H9 (cell line): ENCODE measurements around the gene TIMM50. TPM values are rescaled to one million over a fixed set of nuclear protein-coding genes. Genes with fewer than 3 reads are reported as not detected.

ENCODE experiments used
- DNase-seq: peaks from one replicate; pipeline ENCODE4 v3.0.0-alpha.2; 2017
- H2AFZ ChIP-seq: one replicate; pipeline ENCODE4 v1.6.1; 2013; ENCODE audit warnings: mild to moderate bottlenecking, low read length, control low read depth, moderate library complexity
- H2AK5ac ChIP-seq: 2 replicates; pipeline ENCODE4 v1.6.1; 2013; ENCODE audit warnings: low read length, control low read depth, mixed read lengths; ENCODE audit not compliant: insufficient read length
- H2BK120ac ChIP-seq: one replicate; pipeline ENCODE4 v1.6.1; 2013; ENCODE audit warnings: low read depth, mild to moderate bottlenecking, low read length, control low read depth, inconsistent platforms; ENCODE audit not compliant: poor library complexity, severe bottlenecking
- H2BK12ac ChIP-seq: 2 replicates; pipeline ENCODE4 v1.6.1; 2013; ENCODE audit warnings: low read length, control low read depth, mixed read lengths, low read depth; ENCODE audit not compliant: insufficient read length
- H2BK15ac ChIP-seq: 2 replicates; pipeline ENCODE4 v1.6.1; 2013; ENCODE audit warnings: low read depth, low read length, control low read depth
- H2BK20ac ChIP-seq: one replicate; pipeline ENCODE4 v1.6.1; 2013; ENCODE audit warnings: low read depth, mild to moderate bottlenecking, low read length, control low read depth, inconsistent platforms; ENCODE audit not compliant: poor library complexity, severe bottlenecking
- H2BK5ac ChIP-seq: 2 replicates; pipeline ENCODE4 v1.6.1; 2013; ENCODE audit warnings: low read length, control low read depth, mixed read lengths; ENCODE audit not compliant: insufficient read length
- H3K14ac ChIP-seq: 2 replicates; pipeline ENCODE4 v1.6.1; 2013; ENCODE audit warnings: low read length, control low read depth; ENCODE audit not compliant: insufficient read depth
- H3K18ac ChIP-seq: 2 replicates; pipeline ENCODE4 v1.6.1; 2013; ENCODE audit warnings: low read depth, mild to moderate bottlenecking, mixed read lengths, low read length, control low read depth; ENCODE audit not compliant: insufficient read length
- H3K23ac ChIP-seq: 2 replicates; pipeline ENCODE4 v1.6.1; 2013; ENCODE audit warnings: low read length, control low read depth, mixed read lengths, low read depth; ENCODE audit not compliant: insufficient read length
- H3K23me2 ChIP-seq: 2 replicates; pipeline ENCODE4 v1.6.1; 2013; ENCODE audit warnings: low read depth, mild to moderate bottlenecking, mixed read lengths, low read length, control low read depth; ENCODE audit not compliant: insufficient read length, poor library complexity, severe bottlenecking
- H3K27ac ChIP-seq: 2 replicates; pipeline ENCODE4 v1.5.1; 2013; ENCODE audit warnings: low read length, control low read depth, mixed read lengths, low read depth; ENCODE audit not compliant: insufficient read length
- H3K27me3 ChIP-seq: 2 replicates; pipeline ENCODE4 v1.6.1; 2013; ENCODE audit warnings: low read length, control low read depth, inconsistent platforms; ENCODE audit not compliant: insufficient read depth
- H3K4ac ChIP-seq: 2 replicates; pipeline ENCODE4 v1.6.1; 2013; ENCODE audit warnings: low read depth, mild to moderate bottlenecking, control low read depth, inconsistent platforms, low read length, moderate library complexity
- H3K4me1 ChIP-seq: 2 replicates; pipeline ENCODE4 v1.6.1; 2013; ENCODE audit warnings: low read length, control low read depth, inconsistent platforms; ENCODE audit not compliant: insufficient read depth
- H3K4me2 ChIP-seq: 2 replicates; pipeline ENCODE4 v1.6.1; 2013; ENCODE audit warnings: low read length, control low read depth, mixed read lengths; ENCODE audit not compliant: insufficient read length, insufficient read depth
- H3K56ac ChIP-seq: 2 replicates; pipeline ENCODE4 v1.6.1; 2013; ENCODE audit warnings: low read depth, mild to moderate bottlenecking, mixed read lengths, low read length, control low read depth; ENCODE audit not compliant: insufficient read length
- H3K79me1 ChIP-seq: 2 replicates; pipeline ENCODE4 v1.6.1; 2013; ENCODE audit warnings: low read depth, mild to moderate bottlenecking, moderate library complexity, low read length, control low read depth, inconsistent platforms; ENCODE audit not compliant: insufficient read depth, poor library complexity, severe bottlenecking
- H3K79me2 ChIP-seq: 2 replicates; pipeline ENCODE4 v1.6.1; 2013; ENCODE audit warnings: low read length, control low read depth, inconsistent platforms; ENCODE audit not compliant: insufficient read depth
- H3K9ac ChIP-seq: 2 replicates; pipeline ENCODE4 v1.6.1; 2013; ENCODE audit warnings: low read length, control low read depth, mixed read lengths; ENCODE audit not compliant: insufficient read length; ENCODE audit errors: extremely low read depth
- H3K9me3 ChIP-seq: one replicate; pipeline ENCODE4 v1.6.1; 2013; ENCODE audit warnings: low read depth, low read length, inconsistent platforms; ENCODE audit not compliant: control insufficient read depth
- H3T11ph ChIP-seq: one replicate; pipeline ENCODE4 v1.6.1; 2013; ENCODE audit warnings: mild to moderate bottlenecking, low read length, control low read depth, inconsistent platforms
- H4K20me1 ChIP-seq: one replicate; pipeline ENCODE4 v1.6.1; 2013; ENCODE audit not compliant: control insufficient read depth, insufficient read length, insufficient read depth
- H4K5ac ChIP-seq: 2 replicates; pipeline ENCODE4 v1.6.1; 2013; ENCODE audit warnings: low read depth, mild to moderate bottlenecking, mixed read lengths, low read length, control low read depth; ENCODE audit not compliant: insufficient read length
- H4K8ac ChIP-seq: replicated peaks from 2 replicates; pipeline ENCODE4 v1.6.1; 2013; ENCODE audit warnings: low read length, control low read depth, mixed read lengths, low read depth; ENCODE audit not compliant: insufficient read length
- H4K91ac ChIP-seq: 2 replicates; pipeline ENCODE4 v1.6.1; 2013; ENCODE audit warnings: low read depth, mild to moderate bottlenecking, moderate library complexity, mixed read lengths, low read length, control low read depth; ENCODE audit not compliant: insufficient read length
- H3K27ac Mint-ChIP-seq, 3 experiments: 2 replicates in 2 of 3; 3 replicates in 1 of 3; pipeline ENCODE4 v1.8.0; 2020 to 2021; ENCODE audit warnings: mixed read lengths in 3 of 3, mild to moderate bottlenecking in 1 of 3, moderate library complexity in 1 of 3
- H3K27me3 Mint-ChIP-seq: 2 replicates; pipeline ENCODE4 v1.8.0; 2021; ENCODE audit warnings: low read depth, mild to moderate bottlenecking, moderate library complexity, mixed read lengths
- H3K36me3 Mint-ChIP-seq, 3 experiments: 2 replicates in 2 of 3; 3 replicates in 1 of 3; pipeline ENCODE4 v1.8.0; 2020 to 2021; ENCODE audit warnings: low read depth in 3 of 3, mixed read lengths in 3 of 3; ENCODE audit not compliant: insufficient read depth in 1 of 3
- H3K4me1 Mint-ChIP-seq, 2 experiments: 2 replicates each; pipeline ENCODE4 v1.8.0; 2020; ENCODE audit warnings: mixed read lengths in 2 of 2
- H3K4me3 Mint-ChIP-seq, 2 experiments: 2 replicates in 1 of 2; 3 replicates in 1 of 2; pipeline ENCODE4 v1.8.0; 2020 to 2021; ENCODE audit warnings: mild to moderate bottlenecking in 2 of 2, mixed read lengths in 2 of 2, moderate library complexity in 1 of 2
- H3K9me3 Mint-ChIP-seq, 2 experiments: 2 replicates in 1 of 2; 3 replicates in 1 of 2; pipeline ENCODE4 v1.8.0; 2020; ENCODE audit warnings: mild to moderate bottlenecking in 2 of 2, mixed read lengths in 2 of 2, moderate library complexity in 1 of 2
- WGBS: extraction: QIAGEN DNeasy Blood & Tissue Kit; methylation state at CpG from one replicate; pipeline ENCODE4 v1.1.7; 2013; ENCODE audit warnings: missing lambda C conversion rate, low lambda C conversion rate, mixed read lengths; ENCODE audit not compliant: insufficient read length; ENCODE audit errors: extremely low coverage; 5-methylcytosine and 5-hydroxymethylcytosine counted together
- total RNA-seq: library from RNA; stranded (reverse); gene quantifications from 2 replicates; pipeline ENCODE4 v1.2.1, GENCODE V29; 2021
- TF ChIP-seq, protein P1 (sequence below): fragments of 200-600 bp; sonication (generic); conservative IDR thresholded peaks from 3 replicates; pipeline ENCODE4 v1.8.0; 2021; ENCODE audit warnings: antibody characterized with exemption, mild to moderate bottlenecking

Gene TIMM50
- total RNA-seq, 1 experiment from 2014 or later: 128 TPM

DNA sequence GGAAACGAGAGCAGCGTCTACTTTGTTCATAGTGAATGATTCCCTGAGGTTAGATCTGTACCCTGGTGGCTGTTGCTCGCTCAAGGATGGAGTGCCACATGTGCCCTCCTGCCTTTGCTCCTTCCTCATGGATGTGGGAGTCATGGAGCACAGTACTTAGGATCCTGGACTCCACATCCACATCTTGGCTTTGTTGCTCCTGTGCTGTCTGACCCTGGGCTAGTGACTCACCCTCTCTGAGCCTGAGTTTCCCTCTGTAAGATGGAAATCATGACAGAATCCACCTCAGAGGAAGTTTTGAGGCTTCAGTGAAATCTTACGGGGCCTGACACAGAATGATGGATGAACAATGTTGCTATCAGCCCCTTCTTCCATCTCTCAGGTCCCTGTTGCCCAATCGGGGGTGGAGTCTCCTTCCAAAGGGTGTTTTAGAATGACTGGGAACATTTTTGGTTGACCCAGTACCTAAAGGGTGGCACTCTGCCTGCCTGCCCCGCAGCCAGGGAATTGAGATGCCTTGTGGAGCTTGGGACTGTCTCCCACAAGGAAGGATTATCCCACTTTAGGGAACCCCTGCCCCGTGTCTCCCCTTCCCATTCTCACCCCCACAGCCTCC is 9.8 kb upstream of the TIMM50 start:
- no peak overlapping the region for H3K23ac ChIP-seq
- H3K14ac ChIP-seq: no peak overlapping the region
- H3K4ac ChIP-seq: no peak overlapping the region
- H3K18ac ChIP-seq: no peak overlapping the region
- H3K36me3 Mint-ChIP-seq: peaks cover 51 to 84% (median 78%) of the 10 kb centered on the region in 3 experiments
- no peak overlapping the region for H3K27ac Mint-ChIP-seq
- H4K8ac ChIP-seq: no peak overlapping the region
- H3K4me2 ChIP-seq: no peak overlapping the region
- no peaks in the 10 kb centered on the region for H3K23me2 ChIP-seq
- H3K56ac ChIP-seq: no peak overlapping the region
- H4K20me1 ChIP-seq: peaks cover 3% of the 10 kb centered on the region
- H2BK15ac ChIP-seq: no peak overlapping the region
- no peaks in the 10 kb centered on the region for H3K4me1 ChIP-seq
- H3K4me3 Mint-ChIP-seq: no peak overlapping the region
- TF ChIP-seq, protein P1, sequence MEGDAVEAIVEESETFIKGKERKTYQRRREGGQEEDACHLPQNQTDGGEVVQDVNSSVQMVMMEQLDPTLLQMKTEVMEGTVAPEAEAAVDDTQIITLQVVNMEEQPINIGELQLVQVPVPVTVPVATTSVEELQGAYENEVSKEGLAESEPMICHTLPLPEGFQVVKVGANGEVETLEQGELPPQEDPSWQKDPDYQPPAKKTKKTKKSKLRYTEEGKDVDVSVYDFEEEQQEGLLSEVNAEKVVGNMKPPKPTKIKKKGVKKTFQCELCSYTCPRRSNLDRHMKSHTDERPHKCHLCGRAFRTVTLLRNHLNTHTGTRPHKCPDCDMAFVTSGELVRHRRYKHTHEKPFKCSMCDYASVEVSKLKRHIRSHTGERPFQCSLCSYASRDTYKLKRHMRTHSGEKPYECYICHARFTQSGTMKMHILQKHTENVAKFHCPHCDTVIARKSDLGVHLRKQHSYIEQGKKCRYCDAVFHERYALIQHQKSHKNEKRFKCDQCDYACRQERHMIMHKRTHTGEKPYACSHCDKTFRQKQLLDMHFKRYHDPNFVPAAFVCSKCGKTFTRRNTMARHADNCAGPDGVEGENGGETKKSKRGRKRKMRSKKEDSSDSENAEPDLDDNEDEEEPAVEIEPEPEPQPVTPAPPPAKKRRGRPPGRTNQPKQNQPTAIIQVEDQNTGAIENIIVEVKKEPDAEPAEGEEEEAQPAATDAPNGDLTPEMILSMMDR: no peak
- H3T11ph ChIP-seq: no peak overlapping the region
- H4K91ac ChIP-seq: no peak overlapping the region
- no peaks in the 10 kb centered on the region for H3K27me3 ChIP-seq
- H3K9ac ChIP-seq: no peak overlapping the region
- DNase-seq: no peak
- H2BK12ac ChIP-seq: no peak overlapping the region
- no peak overlapping the region for H2AK5ac ChIP-seq
- no peaks in the 10 kb centered on the region for H3K9me3 ChIP-seq
- no peak overlapping the region for H3K27ac ChIP-seq
- H3K79me2 ChIP-seq: no peaks in the 10 kb centered on the region
- H2BK20ac ChIP-seq: no peak overlapping the region
- no CpG with 5 or more reads among the region's 7 CpGs for WGBS
- no peaks in the 10 kb centered on the region for H3K79me1 ChIP-seq
- no peak overlapping the region for H2BK5ac ChIP-seq
- H2AFZ ChIP-seq: no peak overlapping the region
- peaks cover 0 to 5% of the 10 kb centered on the region in 2 experiments; a peak in 1 of 4 replicates for H3K4me1 Mint-ChIP-seq
- H3K9me3 Mint-ChIP-seq: no peaks in the 10 kb centered on the region; a peak in 1 of 5 replicates
- H2BK120ac ChIP-seq: no peak overlapping the region
- no peaks in the 10 kb centered on the region; the same call in 1 of the 2 replicates for H3K27me3 Mint-ChIP-seq
- no peak overlapping the region for H4K5ac ChIP-seq
